OCI-LY1 (cell line): Measurements from ENCODE around the gene NCF2.

Experiments
- EZH2 ChIP-seq: fragments of 200-600 bp; sonication (generic), shearing (Covaris generic); IDR thresholded peaks from 2 replicates; pipeline ENCODE4 v1.8.0; 2017; ENCODE audit warnings: borderline replicate concordance, mixed run types, mild to moderate bottlenecking, antibody characterized with exemption, low read length, moderate library complexity, mixed read lengths
- TF ChIP-seq, protein P1 (sequence below): fragments of 200-600 bp; sonication (generic), shearing (Covaris generic); IDR thresholded peaks from 2 replicates; pipeline ENCODE4 v1.5.1; 2017; ENCODE audit warnings: mild to moderate bottlenecking, antibody characterized with exemption, low read length, moderate library complexity, mixed read lengths

GRCh38 chr1:183632964-183633363 lies 42.7 kb upstream of the NCF2 start:
- TF ChIP-seq, protein P1, sequence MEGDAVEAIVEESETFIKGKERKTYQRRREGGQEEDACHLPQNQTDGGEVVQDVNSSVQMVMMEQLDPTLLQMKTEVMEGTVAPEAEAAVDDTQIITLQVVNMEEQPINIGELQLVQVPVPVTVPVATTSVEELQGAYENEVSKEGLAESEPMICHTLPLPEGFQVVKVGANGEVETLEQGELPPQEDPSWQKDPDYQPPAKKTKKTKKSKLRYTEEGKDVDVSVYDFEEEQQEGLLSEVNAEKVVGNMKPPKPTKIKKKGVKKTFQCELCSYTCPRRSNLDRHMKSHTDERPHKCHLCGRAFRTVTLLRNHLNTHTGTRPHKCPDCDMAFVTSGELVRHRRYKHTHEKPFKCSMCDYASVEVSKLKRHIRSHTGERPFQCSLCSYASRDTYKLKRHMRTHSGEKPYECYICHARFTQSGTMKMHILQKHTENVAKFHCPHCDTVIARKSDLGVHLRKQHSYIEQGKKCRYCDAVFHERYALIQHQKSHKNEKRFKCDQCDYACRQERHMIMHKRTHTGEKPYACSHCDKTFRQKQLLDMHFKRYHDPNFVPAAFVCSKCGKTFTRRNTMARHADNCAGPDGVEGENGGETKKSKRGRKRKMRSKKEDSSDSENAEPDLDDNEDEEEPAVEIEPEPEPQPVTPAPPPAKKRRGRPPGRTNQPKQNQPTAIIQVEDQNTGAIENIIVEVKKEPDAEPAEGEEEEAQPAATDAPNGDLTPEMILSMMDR = no peak
- TF ChIP-seq EZH2 = no peak
